LNCaP clone FGC (cell line): ENCODE results near the gene BCOR.

Source experiments
- DNase-seq: peaks from one replicate; pipeline ENCODE4 v3.0.0-alpha.2; 2011; ENCODE audit warnings: low read depth
- H3K4me3 ChIP-seq: 2 replicates; pipeline ENCODE4 v1.5.1; 2011; ENCODE audit warnings: mild to moderate bottlenecking, low read depth, low read length, control low read depth
- TF ChIP-seq, protein P1 (sequence below): IDR thresholded peaks from 2 replicates; pipeline ENCODE4 v1.5.1; 2012; ENCODE audit warnings: mild to moderate bottlenecking; ENCODE audit not compliant: control insufficient read depth, insufficient read depth; ENCODE audit errors: extremely low read depth

BCOR gene

DNA sequence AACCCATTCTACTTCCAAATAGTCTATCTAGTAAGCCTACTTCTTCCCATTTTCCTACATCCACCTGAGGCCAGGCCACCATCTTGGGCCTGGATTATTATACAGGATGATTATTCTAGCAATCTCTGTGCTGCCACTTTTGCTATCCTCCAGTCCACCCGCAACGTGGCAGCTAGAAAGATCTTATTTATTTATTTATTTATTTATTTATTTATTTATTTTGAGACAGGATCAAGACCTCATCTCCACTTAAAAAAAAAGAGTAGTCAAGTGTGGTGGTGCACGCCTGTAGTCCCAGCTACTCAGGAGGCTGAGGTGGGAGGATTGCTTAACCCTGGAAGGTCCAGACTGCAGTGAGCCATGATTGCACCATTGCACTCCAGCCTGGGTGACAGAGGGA is 15.2 kb upstream of the BCOR start:
- H3K4me3 ChIP-seq = no peak overlapping the region
- TF ChIP-seq, protein P1, sequence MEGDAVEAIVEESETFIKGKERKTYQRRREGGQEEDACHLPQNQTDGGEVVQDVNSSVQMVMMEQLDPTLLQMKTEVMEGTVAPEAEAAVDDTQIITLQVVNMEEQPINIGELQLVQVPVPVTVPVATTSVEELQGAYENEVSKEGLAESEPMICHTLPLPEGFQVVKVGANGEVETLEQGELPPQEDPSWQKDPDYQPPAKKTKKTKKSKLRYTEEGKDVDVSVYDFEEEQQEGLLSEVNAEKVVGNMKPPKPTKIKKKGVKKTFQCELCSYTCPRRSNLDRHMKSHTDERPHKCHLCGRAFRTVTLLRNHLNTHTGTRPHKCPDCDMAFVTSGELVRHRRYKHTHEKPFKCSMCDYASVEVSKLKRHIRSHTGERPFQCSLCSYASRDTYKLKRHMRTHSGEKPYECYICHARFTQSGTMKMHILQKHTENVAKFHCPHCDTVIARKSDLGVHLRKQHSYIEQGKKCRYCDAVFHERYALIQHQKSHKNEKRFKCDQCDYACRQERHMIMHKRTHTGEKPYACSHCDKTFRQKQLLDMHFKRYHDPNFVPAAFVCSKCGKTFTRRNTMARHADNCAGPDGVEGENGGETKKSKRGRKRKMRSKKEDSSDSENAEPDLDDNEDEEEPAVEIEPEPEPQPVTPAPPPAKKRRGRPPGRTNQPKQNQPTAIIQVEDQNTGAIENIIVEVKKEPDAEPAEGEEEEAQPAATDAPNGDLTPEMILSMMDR = no peak
- no peak for DNase-seq

DNA sequence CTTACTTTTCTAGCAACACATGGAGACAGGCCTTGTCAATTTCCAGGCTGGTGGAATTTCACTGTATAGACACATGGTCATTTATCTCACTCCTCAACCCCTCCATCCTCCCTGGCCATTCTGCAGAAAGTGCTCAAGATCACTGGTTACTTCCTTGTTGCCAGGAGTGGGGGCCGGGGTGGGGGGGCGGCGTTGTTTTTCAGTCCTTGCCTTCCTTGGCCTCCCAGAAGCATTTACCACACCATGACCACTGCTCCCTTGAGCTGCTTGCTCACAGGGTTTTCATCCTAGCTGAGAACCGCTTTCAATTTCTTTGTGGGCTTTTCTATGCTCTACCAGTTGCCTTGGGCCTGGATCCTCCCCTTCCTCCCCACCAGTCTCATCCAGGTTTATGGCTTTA is 14.1 kb upstream of the BCOR start:
- H3K4me3 ChIP-seq = no peak overlapping the region
- TF ChIP-seq, protein P1 = no peak
- no peak for DNase-seq

DNA sequence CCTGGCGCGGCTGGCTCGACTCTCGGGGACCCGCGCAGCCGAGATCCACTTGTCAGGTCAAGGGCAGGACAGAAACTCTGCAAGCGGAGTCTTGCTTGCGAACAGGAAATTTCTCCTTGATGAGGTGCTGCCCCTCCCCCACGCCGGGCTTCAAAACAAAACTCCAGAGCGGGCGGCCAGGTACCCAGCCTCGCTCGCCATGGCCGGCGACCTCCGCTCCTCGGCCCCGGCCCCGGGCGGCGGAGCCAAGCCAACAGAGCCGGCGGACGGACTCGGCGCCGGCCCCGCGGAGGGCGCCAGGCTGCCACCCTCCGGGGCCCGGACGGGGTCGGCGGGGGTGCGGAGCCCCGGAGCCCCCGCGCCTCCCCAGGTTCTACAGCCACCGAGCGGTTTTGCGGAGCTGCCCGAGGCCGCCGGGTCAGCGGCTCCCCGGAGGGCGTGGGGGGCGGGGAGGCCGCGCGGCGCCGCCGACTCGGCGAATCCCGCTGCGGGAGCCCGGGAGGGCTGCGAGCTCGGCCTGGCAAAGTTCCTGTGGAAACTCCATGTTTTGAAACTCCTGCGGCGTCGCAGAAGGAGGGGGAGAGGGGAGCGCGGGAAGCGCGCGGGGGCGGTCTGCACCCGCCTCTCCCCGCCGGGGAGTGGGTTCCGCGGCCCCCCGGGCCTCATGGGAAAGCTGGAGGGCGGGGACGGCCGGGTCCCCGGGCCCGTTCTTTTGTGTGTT is 11.7 kb upstream of the BCOR start:
- TF ChIP-seq, protein P1 = no peak
- peak overlapping the region; percentile 53 for H3K4me3 ChIP-seq
- no peak for DNase-seq

DNA sequence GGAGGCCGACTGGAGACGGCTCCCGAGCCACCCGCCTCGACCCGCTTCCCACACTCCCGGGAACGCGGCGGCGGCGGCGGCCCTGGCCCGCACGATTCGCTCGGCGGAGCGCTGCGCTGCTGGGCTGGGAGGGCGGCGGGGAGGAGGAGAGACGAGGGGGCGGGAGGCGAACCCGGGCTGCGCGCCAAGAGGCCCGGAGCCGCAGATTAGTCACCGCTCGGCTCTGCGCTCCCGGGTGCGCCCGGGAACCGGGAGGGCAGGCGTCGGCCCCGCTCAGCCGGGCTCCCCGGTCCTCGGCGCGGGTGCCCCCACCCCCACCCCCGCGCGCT is 11.2 kb upstream of the BCOR start:
- TF ChIP-seq, protein P1 = no peak

DNA sequence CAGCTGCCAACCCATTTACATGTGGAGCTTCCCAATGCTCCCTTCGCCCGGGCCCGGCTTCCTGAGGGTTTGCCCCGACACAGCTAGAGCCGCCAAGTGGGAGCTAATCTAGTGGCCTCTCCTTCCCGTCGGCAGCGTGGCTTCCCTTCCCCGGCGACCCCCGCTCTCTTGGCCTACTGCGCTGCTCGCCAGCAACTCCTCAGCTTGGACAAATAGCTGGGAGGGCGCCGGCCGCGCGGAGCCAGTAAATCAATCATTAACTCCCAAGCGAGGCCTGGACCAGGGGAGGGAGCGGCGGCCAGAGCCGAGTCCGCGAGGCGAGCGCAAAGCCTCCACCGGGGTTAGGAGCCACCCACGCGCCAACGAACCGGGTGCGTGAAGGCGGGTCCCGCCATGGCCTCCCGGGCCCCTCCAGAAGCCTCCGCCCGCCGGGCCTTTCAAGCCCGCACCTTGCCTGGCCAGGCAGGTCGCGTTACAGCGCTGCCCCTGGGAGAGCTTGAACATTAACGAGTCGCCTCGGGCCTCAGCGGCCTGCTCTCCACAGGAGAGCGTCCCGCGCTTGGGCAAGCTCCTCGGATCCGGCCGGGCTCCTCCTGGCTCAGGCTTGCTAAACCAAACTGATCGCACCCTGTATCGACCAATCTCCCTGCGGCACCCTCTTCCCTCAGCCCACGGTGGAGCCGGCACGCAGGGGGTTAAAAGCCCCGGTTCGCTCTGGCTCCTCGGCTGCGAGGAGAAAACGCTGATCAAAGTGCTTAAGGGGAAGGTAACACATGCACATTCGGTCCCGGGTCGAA is 10.6 kb upstream of the BCOR start:
- no peak for DNase-seq
- H3K4me3 ChIP-seq = peak overlapping the region; percentile 29
- TF ChIP-seq, protein P1 = no peak

More for the DNA sequence above, 11.2 kb upstream of the BCOR start:
- no peak for DNase-seq
- H3K4me3 ChIP-seq = peak overlapping the region; percentile 53

DNA sequence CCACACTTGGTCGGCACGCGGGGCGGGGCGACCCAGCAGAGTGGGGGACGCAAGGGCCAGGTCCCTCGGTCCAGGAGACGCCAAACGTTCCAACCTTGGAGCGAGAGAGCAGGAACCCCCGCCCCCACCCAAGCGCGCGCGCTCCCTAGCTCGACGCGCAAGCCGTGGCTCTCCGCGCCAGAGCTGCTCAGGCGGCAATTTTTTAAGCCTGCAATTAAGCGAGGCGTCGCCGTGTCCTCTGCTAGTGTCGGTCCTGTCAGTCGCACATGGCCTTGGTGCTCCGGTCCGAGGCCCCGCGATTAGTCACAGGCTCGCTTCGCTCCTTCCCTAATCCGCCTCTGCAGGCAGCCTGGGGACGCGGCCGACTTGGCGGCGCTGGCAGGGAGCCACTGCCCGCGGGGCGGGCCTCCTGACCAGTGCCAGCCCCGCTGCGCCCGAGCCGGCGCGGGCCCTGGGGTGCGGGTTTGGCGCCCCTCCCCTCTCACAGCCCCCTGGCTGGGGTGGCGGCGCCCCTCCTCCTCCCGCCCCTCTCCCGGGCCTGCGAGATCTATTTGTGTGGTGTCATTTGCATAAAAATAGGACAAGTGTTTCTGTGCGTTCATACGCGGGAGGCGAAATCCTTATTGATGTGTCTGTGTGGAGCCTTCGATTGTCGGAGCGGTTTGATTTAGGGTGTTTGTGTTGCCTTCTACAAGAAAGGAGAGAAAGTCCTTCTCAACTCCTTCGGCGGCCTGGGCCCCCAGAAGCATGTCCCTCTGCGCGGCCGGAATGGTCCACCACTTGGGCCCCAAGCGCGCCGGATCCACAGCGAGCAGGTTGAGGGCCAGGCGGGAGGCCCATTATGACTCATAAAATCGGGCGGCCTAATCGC is 9.8 kb upstream of the BCOR start:
- TF ChIP-seq, protein P1 = no peak
- H3K4me3 ChIP-seq = no peak overlapping the region
- DNase-seq = no peak
